ENCODE data around the gene DNAJA2.

GRCh38 chr16:47013172-47013571, 39.7 kb upstream of the DNAJA2 start:
- TF ChIP-seq, protein P1, sequence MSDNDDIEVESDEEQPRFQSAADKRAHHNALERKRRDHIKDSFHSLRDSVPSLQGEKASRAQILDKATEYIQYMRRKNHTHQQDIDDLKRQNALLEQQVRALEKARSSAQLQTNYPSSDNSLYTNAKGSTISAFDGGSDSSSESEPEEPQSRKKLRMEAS (IDR thresholded peaks at IDR 0.05) = no peak
- TF ChIP-seq SP1 (IDR thresholded peaks at IDR 0.05; ENCODE audit: low read depth, low read length) = no peak

All from H1 (cell line).